Esophagus squamous epithelium (tissue), 5 donors: ENCODE results near the gene SNORC. TPM values are rescaled to one million over a fixed set of nuclear protein-coding genes. Genes with fewer than 3 reads are reported as not detected.

Source experiments
- DNase-seq: peaks from one replicate; lab custom pipeline; 2025; lab: John Stamatoyannopoulos, UW
- H3K27ac ChIP-seq, 4 donors: fragments of 200-600 bp; sonication (generic); one replicate each; pipeline ENCODE4 v1.5.1; 2016 to 2019; ENCODE audit warnings: mild to moderate bottlenecking in 1 of 4
- H3K27me3 ChIP-seq, 4 donors: fragments of 200-600 bp; sonication (generic); 1 replicate in 3 of 4; 2 replicates in 1 of 4; pipeline versions ENCODE4 v1.5.1 to v1.6.0; 2017 to 2021; ENCODE audit warnings: antibody characterized with exemption in 1 of 4
- H3K36me3 ChIP-seq, 3 donors: fragments of 200-600 bp; sonication (generic); one replicate each; pipeline ENCODE4 v1.5.1; 2016 to 2019
- H3K4me1 ChIP-seq, 3 donors: fragments of 200-600 bp; sonication (generic); one replicate each; pipeline ENCODE4 v1.5.1; 2017 to 2019
- H3K4me3 ChIP-seq, 4 donors: fragments of 200-600 bp; sonication (generic); 1 replicate in 3 of 4; 2 replicates in 1 of 4; pipeline ENCODE4 v1.5.1; 2016 to 2019; ENCODE audit warnings: mild to moderate bottlenecking in 2 of 4, moderate library complexity in 1 of 4
- H3K9me3 ChIP-seq, 3 donors: fragments of 200-600 bp; sonication (generic); one replicate each; pipeline ENCODE4 v1.5.1; 2016 to 2019
- POLR2A ChIP-seq, 4 donors: fragments of 450-650 bp; IDR thresholded peaks; one replicate each; pipeline ENCODE4 v1.6.1; 2017; ENCODE audit warnings: antibody characterized with exemption in 4 of 4, mild to moderate bottlenecking in 4 of 4, moderate library complexity in 3 of 4
- WGBS, 2 donors: methylation state at CpG; one replicate each; pipeline ENCODE4 v1.1.5; 2018; 5-methylcytosine and 5-hydroxymethylcytosine counted together
- intact Hi-C: fragments of 100-400 bp; cut with DNase I; formaldehyde crosslinking; loops from one replicate; pipeline ENCODE4 v1.15.0; 2022
- total RNA-seq, 4 donors: library from RNA; depleted of rRNA; stranded (reverse); fragments of >200 nt; gene quantifications; one replicate each; pipeline ENCODE4 v1.1.0, GENCODE V29; 2016
- TF ChIP-seq, protein P1 (sequence below), 6 experiments: fragments of 450-650 bp in 4 of 6; fragments of 200-600 bp in 2 of 6; sonication (generic) in 2 of 6; IDR thresholded peaks; one replicate each; pipeline ENCODE4 v1.5.1; 2016 to 2019; ENCODE audit warnings: antibody characterized with exemption in 6 of 6, mild to moderate bottlenecking in 4 of 6, moderate library complexity in 4 of 6
- donor health status: DM: yes; HTN: yes; CAD: no.

Gene SNORC
- total RNA-seq, 4 donors from 2014 or later, result 0.26 to 0.83 (median 0.66) TPM

- H3K27me3 ChIP-seq, result peaks cover 0 to 27% (median 0%) of the 10 kb centered on the region in 4 donors
- WGBS, 2 donors, result 91% methylated on average over 7 of the region's 17 CpGs; no CpG with 5 or more reads in 1 of the 2 donors
- H3K9me3 ChIP-seq, result no peaks in the 10 kb centered on the region
- no peak overlapping the region for H3K4me3 ChIP-seq
- H3K4me1 ChIP-seq, result peaks cover 4 to 25% (median 7%) of the 10 kb centered on the region in 3 donors
- no peak for TF ChIP-seq POLR2A (IDR thresholded peaks at IDR 0.05)
- TF ChIP-seq, protein P1, sequence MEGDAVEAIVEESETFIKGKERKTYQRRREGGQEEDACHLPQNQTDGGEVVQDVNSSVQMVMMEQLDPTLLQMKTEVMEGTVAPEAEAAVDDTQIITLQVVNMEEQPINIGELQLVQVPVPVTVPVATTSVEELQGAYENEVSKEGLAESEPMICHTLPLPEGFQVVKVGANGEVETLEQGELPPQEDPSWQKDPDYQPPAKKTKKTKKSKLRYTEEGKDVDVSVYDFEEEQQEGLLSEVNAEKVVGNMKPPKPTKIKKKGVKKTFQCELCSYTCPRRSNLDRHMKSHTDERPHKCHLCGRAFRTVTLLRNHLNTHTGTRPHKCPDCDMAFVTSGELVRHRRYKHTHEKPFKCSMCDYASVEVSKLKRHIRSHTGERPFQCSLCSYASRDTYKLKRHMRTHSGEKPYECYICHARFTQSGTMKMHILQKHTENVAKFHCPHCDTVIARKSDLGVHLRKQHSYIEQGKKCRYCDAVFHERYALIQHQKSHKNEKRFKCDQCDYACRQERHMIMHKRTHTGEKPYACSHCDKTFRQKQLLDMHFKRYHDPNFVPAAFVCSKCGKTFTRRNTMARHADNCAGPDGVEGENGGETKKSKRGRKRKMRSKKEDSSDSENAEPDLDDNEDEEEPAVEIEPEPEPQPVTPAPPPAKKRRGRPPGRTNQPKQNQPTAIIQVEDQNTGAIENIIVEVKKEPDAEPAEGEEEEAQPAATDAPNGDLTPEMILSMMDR (IDR thresholded peaks at IDR 0.05), result no peak
- H3K36me3 ChIP-seq, result peaks cover 0 to 3% (median 0%) of the 10 kb centered on the region in 3 donors
- no peak overlapping the region for H3K27ac ChIP-seq
- no peak for DNase-seq
- intact Hi-C loops, result no loop called here
Observed at GRCh38 chr2:232882085-232882484, 12.0 kb downstream of the SNORC start.

- DNase-seq, result no peak
- Histone ChIP-seq H3K4me3 (no peak overlapping the region), H3K4me1 (peaks cover 4 to 24% (median 6%) of the 10 kb centered on the region in 3 donors), H3K27ac (no peak overlapping the region), H3K27me3 (peaks cover 0 to 22% (median 0%) of the 10 kb centered on the region in 4 donors), H3K9me3 (no peaks in the 10 kb centered on the region), H3K36me3 (peaks cover 0 to 3% (median 0%) of the 10 kb centered on the region in 3 donors)
- intact Hi-C loops, result no loop called here
- TF ChIP-seq POLR2A (IDR thresholded peaks at IDR 0.05), result no peak
- TF ChIP-seq, protein P1 (IDR thresholded peaks at IDR 0.05), result no peak
- WGBS, 2 donors, result 83% methylated on average over 6 of the region's 20 CpGs; no CpG with 5 or more reads in 1 of the 2 donors
Observed at GRCh38 chr2:232882505-232883115, 12.5 kb downstream of the SNORC start.

DNA sequence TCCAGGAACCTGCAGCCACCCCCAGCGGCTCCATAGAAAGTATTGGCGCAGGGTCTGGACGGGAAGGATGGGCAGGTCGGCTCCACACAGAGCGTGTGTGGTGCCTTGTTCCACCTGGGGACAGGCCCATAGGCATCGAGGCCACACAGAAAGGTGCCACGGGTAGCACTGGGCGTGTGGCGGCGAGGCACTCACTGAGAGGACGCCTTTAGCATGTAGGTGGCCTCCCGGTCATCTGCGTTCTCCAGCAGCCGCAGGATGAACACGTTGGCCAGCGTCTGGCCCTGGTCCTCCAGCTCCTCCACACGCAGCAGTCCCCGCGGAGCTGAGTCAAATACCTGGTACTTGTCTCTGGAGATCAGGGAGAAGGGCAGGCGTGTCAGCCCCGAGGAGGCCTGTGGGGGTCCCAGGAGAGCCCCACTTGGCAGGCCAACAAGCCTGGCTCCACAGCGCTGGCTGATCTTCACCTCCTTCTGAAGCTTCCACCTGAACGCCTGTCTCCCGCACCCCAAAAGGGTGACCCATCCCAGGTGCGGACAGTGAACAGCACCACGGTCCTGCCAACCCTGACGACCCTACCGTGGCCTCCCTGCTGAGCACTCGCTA lies 13.2 kb downstream of the SNORC start:
- Histone ChIP-seq H3K36me3 (peaks cover 0 to 3% (median 0%) of the 10 kb centered on the region in 3 donors), H3K9me3 (no peaks in the 10 kb centered on the region), H3K4me1 (peaks cover 4 to 24% (median 6%) of the 10 kb centered on the region in 3 donors), H3K27me3 (peaks cover 0 to 20% (median 0%) of the 10 kb centered on the region in 4 donors), H3K27ac (no peak overlapping the region), H3K4me3 (no peak overlapping the region)
- intact Hi-C loops, result no loop called here
- WGBS, 2 donors, result 81 to 93% methylated on average over 10 to 17 of the region's 29 CpGs
- no peak for DNase-seq
- TF ChIP-seq, protein P1 (IDR thresholded peaks at IDR 0.05), result no peak
- no peak for TF ChIP-seq POLR2A (IDR thresholded peaks at IDR 0.05)

DNA sequence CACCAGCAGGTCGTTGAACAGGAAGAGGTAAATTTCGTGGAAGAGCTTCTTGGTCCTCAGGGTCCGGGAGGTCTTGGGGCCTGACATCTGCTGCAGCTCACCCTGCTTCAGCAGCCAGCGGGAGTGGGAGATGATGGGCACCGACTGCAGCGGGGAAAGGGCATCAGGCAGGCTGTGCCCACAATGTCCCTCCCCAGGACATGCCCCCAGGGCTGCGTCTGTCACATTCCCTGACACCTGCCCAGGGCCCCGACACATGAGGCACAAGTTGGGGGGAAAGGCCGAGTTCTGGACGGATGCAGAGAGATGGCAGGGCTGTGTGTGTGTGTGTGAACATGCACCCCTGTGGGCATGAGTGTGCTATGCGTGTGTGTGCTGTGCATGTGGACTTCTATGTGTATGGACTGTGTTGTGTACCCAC lies 13.9 kb downstream of the SNORC start:
- intact Hi-C loops, result no loop called here
- no peak for DNase-seq
- Histone ChIP-seq H3K4me1 (peaks cover 4 to 24% (median 6%) of the 10 kb centered on the region in 3 donors), H3K27me3 (peaks cover 0 to 20% (median 0%) of the 10 kb centered on the region in 4 donors), H3K36me3 (no peaks in the 10 kb centered on the region), H3K9me3 (no peaks in the 10 kb centered on the region), H3K4me3 (no peak overlapping the region), H3K27ac (no peak overlapping the region)
- 78 to 90% methylated on average over 3 to 4 of the region's 11 CpGs for WGBS, 2 donors
- TF ChIP-seq POLR2A (IDR thresholded peaks at IDR 0.05), result no peak
- TF ChIP-seq, protein P1 (IDR thresholded peaks at IDR 0.05), result no peak
